Stimulated activated CD4-positive, alpha-beta T cell treated with anti-CD3 and anti-CD28 coated beads, Interleukin-1b, Interleukin-23, amount 100 ng/mL, for 4 hours (primary cell): ENCODE data around the gene COL8A2.

ENCODE experiments used
- DNase-seq, 2 donors: peaks; one replicate each; pipeline ENCODE4 v3.0.0-alpha.2; 2020; ENCODE audit warnings: low read depth in 2 of 2

COL8A2 gene

DNA sequence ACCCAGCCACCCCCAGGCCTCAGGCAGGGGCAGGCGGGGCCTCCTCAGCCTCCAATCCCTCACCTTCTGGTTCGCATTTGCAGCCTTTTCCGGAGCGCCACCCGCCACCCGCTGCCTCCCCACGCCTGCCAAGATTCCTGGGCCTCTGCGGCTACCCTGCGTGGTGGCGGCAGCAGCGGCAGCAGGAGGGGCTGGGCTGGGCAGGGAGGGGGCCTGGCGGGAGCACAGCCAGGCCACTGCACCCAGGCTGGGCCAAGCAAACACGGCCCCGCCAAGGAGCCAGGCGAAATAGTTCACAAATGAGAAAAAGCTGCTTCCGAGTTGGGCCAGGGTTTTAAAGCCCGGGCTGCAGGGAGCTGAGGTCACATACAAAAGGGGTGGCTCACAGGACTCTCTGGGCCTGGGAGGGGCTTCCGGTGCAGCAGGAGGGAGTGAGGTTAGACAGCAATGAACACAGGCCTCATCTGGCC lies 9.8 kb downstream of the COL8A2 start:
- DNase-seq = no peak

GRCh38 chr1:36114371-36114770 lies 10.7 kb downstream of the COL8A2 start:
- DNase-seq = no peak

DNA sequence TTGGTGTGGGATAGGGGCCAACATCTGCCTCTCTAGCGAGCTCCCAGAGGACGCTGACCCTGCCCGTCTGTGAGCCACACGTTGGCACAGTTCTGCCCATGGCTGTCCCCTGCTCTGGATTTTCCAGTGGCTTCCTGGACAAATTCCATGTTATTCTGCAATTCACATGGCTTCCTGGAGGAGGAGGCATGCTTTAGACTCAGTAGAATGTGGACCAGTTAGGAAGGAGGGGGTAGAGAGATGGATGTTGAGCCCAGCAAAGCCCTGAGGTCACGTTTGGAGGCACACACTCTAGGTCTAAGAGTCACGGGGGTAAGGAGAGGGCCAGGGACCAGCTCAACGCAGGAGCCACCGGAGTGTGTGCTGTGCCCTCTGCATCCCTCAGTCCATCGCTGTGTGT lies 12.2 kb downstream of the COL8A2 start:
- no peak for DNase-seq

GRCh38 chr1:36111151-36111550 lies 13.9 kb downstream of the COL8A2 start:
- no peak for DNase-seq

GRCh38 chr1:36109041-36109679 lies 15.9 kb downstream of the COL8A2 start:
- DNase-seq = no peak

- no peak for DNase-seq
Observed at GRCh38 chr1:36108314-36108713, 16.7 kb downstream of the COL8A2 start.

DNA sequence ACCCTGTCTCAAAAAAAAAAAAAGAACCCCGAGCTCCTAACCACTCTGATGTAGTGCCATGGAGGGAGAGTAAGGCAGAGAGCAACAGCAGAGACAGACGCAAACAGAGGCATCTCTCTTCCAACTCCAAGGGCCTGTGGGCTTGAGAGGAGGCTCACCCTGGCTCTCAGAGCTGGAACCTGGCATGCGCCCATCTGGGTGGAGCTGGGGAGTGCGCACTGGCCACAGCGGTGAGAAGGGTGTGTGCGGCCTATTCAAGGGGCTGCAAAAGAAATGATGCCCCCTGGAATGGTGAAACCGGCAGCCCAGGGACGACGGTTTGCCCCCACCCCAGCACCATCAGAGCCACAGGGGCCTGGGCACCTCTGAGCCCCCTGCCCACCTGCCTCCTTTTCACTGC lies 17.6 kb downstream of the COL8A2 start:
- DNase-seq = no peak

DNA sequence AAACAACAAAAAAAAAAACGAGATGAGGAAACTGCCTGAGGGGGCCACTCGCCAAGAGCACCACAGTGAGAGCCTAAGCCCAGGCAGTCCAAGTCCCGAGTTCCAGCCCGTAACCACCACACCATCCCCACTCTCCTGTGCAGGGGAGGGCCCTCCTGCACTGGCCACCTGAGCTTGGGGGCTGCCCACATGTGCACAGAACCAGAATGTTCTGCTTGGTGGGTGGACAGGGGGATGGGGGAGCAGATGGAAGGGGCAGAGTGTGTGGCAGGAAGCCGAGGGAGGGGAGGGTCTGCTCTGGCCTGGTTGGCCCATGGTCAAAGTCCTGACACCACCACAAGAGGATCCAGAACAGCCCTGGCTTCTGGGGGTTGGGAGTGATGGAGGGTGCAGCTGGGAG lies 18.8 kb downstream of the COL8A2 start:
- no peak for DNase-seq

GRCh38 chr1:36101546-36101945 lies 23.5 kb downstream of the COL8A2 start:
- no peak for DNase-seq

DNA sequence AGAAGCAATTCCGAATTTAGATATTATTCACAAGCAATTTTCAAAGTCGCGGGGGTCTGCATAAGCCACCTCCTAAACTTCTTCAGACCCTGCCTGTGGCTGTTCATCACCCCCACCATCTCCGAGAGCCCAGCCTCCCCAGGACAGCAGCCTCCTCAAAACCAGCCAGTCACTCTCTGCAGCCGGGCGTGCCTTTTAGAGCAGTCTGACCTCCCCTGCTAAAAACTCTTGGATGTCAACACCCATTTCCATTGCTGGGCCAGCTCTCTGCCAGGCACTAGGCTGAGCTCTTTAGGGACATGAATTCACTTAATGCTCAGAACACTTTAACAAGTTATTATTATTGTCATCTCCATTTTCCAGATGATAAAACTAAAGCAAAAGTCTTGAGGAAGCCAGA lies 24.6 kb downstream of the COL8A2 start:
- no peak for DNase-seq

GRCh38 chr1:36099681-36100341 lies 25.2 kb downstream of the COL8A2 start:
- DNase-seq = peak; percentile 64 to 72

- DNase-seq = no peak
Observed at GRCh38 chr1:36098650-36099365, 26.2 kb downstream of the COL8A2 start.

DNA sequence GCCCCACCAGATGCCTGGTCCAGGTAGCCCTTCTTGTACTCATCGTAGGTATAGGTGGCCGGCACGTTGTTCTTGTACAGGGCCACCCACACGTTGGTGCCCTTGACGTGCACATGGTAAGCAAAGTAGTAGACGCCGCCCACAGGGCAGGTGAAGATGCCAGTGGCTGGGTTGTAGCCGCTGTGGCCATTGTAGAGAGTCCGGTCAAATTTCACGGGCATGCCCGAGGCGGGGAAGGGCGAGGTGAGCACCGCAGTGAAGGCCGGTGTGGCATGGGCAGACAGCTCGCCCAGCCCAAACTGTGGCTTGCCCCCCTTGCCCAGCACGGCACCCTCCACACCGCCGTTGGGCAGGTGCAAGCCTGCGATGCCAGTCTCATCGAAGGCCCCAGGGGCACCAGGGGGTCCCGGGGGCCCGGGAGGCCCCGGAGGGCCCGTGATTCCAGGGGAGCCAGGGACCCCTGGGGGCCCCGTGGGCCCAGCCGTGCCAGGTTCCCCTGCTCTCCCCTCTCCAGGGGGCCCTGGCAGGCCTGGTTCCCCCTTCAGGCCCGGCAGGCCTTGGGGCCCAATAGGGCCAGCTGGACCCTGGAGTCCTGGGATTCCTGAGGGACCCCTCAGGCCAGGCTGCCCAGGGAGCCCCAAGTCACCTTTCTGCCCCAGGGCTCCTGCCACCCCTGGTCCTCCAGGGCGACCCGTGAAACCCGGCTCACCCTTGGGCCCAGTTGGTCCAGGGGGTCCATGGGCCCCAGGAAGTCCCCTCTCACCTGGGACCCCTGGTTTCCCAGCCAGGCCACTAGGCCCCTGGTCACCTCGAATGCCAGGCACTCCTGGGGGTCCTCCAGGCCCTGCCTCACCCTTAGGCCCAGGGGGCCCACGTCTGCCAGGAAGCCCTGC lies 27.1 kb downstream of the COL8A2 start:
- no peak for DNase-seq

- no peak for DNase-seq
Observed at GRCh38 chr1:36096500-36097432, 28.3 kb downstream of the COL8A2 start.

DNA sequence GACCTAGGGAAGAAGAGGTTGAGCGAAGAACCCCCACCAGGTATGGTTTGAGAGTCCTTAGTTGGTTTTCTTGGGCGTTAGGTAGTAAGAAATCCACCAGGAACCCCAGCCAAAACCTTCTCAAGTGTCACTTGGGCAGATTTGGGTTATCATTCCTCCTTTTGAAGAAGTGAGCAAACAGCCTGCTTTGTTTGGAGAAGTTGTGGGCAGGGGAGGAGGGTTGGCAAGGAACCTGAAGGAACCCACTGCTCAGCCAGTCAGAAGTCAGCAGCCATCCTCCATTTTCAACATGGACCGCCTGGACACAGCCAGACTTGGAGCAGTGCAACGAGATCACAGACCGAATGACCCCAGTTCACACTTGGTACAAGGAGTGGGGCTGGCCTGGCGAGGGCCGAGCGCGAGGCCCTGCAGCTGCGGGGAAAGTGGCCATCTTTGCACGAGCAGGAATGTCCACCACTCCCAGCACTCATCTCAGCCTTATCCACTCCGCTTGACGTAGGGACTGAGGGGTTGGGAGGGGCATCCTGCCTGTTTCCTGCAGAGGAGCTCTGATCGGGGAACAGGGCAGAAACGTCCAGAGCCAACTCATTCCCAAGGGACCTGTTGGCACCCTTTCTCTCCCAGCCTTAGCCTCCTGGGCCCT lies 29.1 kb downstream of the COL8A2 start:
- DNase-seq = no peak

DNA sequence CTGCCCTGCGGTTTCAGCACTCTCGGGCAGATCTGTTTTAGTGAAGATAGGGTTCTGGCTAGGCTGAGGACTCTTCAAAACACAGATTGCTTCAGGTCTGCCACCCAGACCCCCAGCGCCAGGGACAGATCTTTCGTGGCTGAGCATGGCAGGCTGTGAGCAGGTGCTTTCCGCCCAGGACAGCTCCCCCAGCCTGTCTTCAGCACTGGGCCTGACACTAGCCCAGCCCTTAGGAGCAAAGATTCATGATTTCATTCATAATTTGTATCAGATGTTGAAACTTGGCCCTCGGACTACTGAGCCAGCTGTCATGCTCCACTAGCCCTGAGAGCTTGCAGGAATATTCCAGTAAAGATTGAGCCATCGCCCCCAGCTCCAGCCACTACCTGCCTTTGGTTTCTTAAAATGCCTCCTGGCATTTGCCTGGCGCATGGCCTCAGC lies 30.4 kb downstream of the COL8A2 start:
- DNase-seq = no peak

- no peak for DNase-seq
Observed at GRCh38 chr1:36093929-36094328, 31.1 kb downstream of the COL8A2 start.

DNA sequence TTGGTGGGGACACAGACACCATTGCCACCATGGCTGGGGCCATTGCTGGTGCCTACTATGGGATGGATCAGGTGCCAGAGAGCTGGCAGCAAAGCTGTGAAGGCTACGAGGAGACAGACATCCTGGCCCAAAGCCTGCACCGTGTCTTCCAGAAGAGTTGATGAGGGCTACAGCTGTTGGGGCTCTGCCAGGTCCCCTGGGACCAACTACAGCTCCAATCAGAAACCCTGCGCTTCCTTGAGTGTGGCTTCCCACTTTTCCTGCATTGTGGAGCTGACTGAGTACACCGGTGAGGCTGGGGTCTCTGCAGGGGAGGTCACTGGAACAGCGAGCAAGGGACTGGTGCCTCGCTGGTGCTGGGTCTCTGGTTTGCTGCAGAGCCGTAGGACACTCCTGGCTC lies 31.8 kb downstream of the COL8A2 start:
- no peak for DNase-seq

GRCh38 chr1:36092798-36093185 lies 32.2 kb downstream of the COL8A2 start:
- DNase-seq = no peak

GRCh38 chr1:36092166-36092797 lies 32.7 kb downstream of the COL8A2 start:
- DNase-seq = no peak
